ENCODE measurements around the gene ZNF500.

DNA sequence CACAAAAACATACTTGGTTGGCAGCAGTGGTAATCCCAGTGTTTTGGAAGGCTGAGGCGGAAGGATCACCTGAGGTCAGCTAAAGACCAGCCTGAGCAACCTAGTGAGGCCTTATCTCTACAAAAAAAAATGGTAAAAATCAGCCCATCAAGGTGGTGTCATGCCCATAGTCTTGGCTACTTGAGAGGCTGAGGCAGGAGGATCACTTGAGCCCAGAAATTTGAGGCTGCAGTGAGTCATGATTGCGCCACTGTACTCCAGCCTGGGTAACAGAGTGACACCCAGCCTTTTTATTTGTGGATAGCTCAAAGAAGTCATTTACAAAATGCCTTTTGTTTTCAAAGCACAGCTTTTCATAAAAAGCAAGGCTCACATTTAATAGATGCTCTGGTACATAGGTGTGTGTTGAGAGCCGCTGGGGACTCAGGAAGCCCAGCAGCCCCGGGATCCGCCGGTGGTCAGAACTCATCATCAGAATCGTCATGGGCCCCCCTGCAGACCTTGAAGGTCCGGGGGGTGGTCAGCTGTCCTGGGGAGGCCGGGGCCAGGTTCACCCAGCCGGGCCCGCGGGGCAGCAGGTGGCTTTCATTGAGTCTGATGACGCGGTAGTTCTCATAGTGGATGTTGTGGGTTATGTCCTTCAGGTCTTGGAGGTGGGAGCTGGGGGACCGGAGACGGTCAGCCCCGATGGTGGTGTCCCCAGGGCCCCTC is 10.5 kb upstream of the ZNF500 start:
- TF ChIP-seq CTCF (IDR thresholded peaks at IDR 0.05) (no peak), POLR2A (IDR thresholded peaks at IDR 0.05) (no peak)

Measured in right lobe of liver (tissue), 4 donors.